AG04450 (cell line): ENCODE results near the gene RASA3. TPM values are rescaled to one million over a fixed set of nuclear protein-coding genes. Genes with fewer than 3 reads are reported as not detected.

ENCODE experiments used
- CTCF ChIA-PET: fragments of 300-600, 350-600 bp; formaldehyde crosslinking; extraction: SDS; loops from one replicate; lab custom pipeline; 2022; ENCODE audit warnings: antibody characterized with exemption, inconsistent platforms; lab: Charles Lee
- POLR2A ChIA-PET: fragments of 350-600 bp; formaldehyde crosslinking; extraction: SDS; loops from one replicate; lab custom pipeline; 2021; ENCODE audit warnings: antibody characterized with exemption, inconsistent platforms; lab: Yijun Ruan, JAX
- DNase-seq: peaks from one replicate; pipeline ENCODE4 v3.0.0-alpha.2; 2011; ENCODE audit warnings: low read depth, low spot score
- H3K27ac ChIP-seq: one replicate; pipeline ENCODE4 v1.5.1; 2012; ENCODE audit warnings: low read depth, low read length, control low read depth
- H3K27me3 ChIP-seq: one replicate; pipeline ENCODE4 v1.6.0; 2012; ENCODE audit warnings: low read length; ENCODE audit not compliant: control insufficient read depth, insufficient read depth
- H3K4me3 ChIP-seq: 2 replicates; pipeline ENCODE4 v1.5.1; 2011; ENCODE audit warnings: mild to moderate bottlenecking, low read depth, low read length, control low read depth
- H3K9me3 ChIP-seq: 2 replicates; pipeline ENCODE4 v1.5.1; 2012; ENCODE audit warnings: low read length; ENCODE audit not compliant: control insufficient read depth, insufficient read depth
- CTCF ChIP-seq: IDR thresholded peaks from 2 replicates; pipeline ENCODE4 v1.5.1; 2011; ENCODE audit warnings: low read depth, low read length, control low read depth, inconsistent platforms
- polyA plus RNA-seq: library from polyadenylated mRNA; depleted of rRNA; stranded (reverse); fragments of >200 nt; gene quantifications from 2 replicates; pipeline ENCODE4 v1.2.3, GENCODE V29; 2011

Gene RASA3
- polyA plus RNA-seq, 1 experiment = 25.2 TPM

GRCh38 chr13:113998781-113999617, 133.4 kb downstream of the RASA3 start:
- H3K27ac ChIP-seq = peak overlapping the region; percentile 61
- ChIA-PET POLR2A (no interaction called here), CTCF (no interaction called here)
- DNase-seq = no peak
- TF ChIP-seq CTCF = no peak
- no peak overlapping the region for H3K4me3 ChIP-seq
- H3K9me3 ChIP-seq = no peaks in the 10 kb centered on the region; the same call in 1 of the 2 replicates
- no peaks in the 10 kb centered on the region for H3K27me3 ChIP-seq

- H3K4me3 ChIP-seq = no peak overlapping the region
- ChIA-PET CTCF (no interaction called here), POLR2A (no interaction called here)
- TF ChIP-seq CTCF = no peak
- no peaks in the 10 kb centered on the region for H3K27me3 ChIP-seq
- DNase-seq = peak; percentile 47
- H3K27ac ChIP-seq = peak overlapping the region; percentile 61
- H3K9me3 ChIP-seq = no peaks in the 10 kb centered on the region; the same call in 1 of the 2 replicates
These were observed 134.3 kb downstream of the RASA3 start for GRCh38 chr13:113997845-113998751.

- no peak for DNase-seq
- POLR2A ChIA-PET = no interaction called here
- Histone ChIP-seq H3K4me3 (no peak overlapping the region), H3K27ac (no peak overlapping the region), H3K9me3 (peaks cover 2% of the 10 kb centered on the region; the same call in 1 of the 2 replicates), H3K27me3 (no peaks in the 10 kb centered on the region)
- CTCF ChIA-PET = interaction anchor here (0.6 kb wide), 1 partner anchor 181 kb away, joined by 3 read pairs; no protein-coding TSS in a partner anchor
- no peak for TF ChIP-seq CTCF
These were observed 135.3 kb downstream of the RASA3 start for GRCh38 chr13:113996912-113997745.

GRCh38 chr13:113996081-113996911, 136.1 kb downstream of the RASA3 start:
- DNase-seq = no peak
- POLR2A ChIA-PET = no interaction called here
- CTCF ChIA-PET = interaction anchor here (0.6 kb wide), 1 partner anchor 180 kb away, joined by 3 read pairs; no protein-coding TSS in a partner anchor
- Histone ChIP-seq H3K4me3 (no peak overlapping the region), H3K27ac (no peak overlapping the region), H3K27me3 (no peaks in the 10 kb centered on the region), H3K9me3 (peaks cover 2% of the 10 kb centered on the region; the same call in 1 of the 2 replicates)
- no peak for TF ChIP-seq CTCF
